Coronary artery (tissue), 2 donors: Measurements from ENCODE around the gene CT45A10.
"Not testable (repeated sequence)": the region's sequence is repeated elsewhere in the genome, so short reads cannot be mapped to it uniquely, and the experiment has no call there.

ENCODE experiments used
- DNase-seq: peaks from one replicate; pipeline ENCODE4 v3.0.0-alpha.2; 2017; ENCODE audit warnings: low spot score
- H3K27ac ChIP-seq, 2 donors: fragments of 200-600 bp; sonication (generic); one replicate each; pipeline ENCODE4 v1.5.1; 2016 to 2019
- H3K4me3 ChIP-seq: fragments of 200-600 bp; sonication (generic); 2 replicates; pipeline ENCODE4 v1.5.1; 2016; ENCODE audit warnings: mild to moderate bottlenecking, moderate library complexity
- TF ChIP-seq, protein P1 (sequence below): fragments of 200-600 bp; sonication (generic); IDR thresholded peaks from one replicate; pipeline ENCODE4 v1.5.1; 2019; ENCODE audit warnings: antibody characterized with exemption

CT45A10 gene, protein sequence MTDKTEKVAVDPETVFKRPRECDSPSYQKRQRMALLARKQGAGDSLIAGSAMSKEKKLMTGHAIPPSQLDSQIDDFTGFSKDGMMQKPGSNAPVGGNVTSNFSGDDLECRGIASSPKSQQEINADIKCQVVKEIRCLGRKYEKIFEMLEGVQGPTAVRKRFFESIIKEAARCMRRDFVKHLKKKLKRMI

DNA sequence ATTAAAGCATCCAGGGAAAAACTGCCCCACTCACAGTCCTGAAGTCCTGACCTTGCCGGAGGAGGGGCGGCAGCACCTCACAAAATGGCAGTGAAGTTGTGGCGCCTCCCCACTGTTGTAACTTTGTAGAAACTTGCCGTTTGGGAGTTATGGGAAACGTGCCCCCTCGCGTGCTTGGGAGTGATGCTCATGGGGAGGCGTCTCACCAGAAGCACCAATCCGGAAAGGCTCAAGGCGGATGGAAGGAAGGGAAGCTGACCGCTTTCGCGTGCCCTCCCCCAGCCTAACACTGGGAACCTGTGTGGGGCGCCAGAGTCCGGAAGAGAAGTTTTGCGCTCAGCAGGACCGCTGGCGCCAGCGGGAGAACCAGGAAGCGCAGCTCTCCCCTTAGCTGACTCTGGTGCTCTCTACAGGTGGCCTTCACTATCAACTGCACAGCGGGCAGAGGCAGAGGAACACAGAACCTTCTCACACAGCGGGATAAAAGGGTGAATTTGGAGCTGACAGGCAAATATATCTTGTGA, at the start of gene CT45A10, which contains the start of gene SAGE1:
Gene CT45A10 (minus strand): TSS at position 151 of the 524 bp plus-strand sequence. CDS start 8,100 bp downstream, outside the sequence.
Gene SAGE1 (plus strand): TSS at position 423 of the 524 bp plus-strand sequence. CDS start 2,527 bp downstream, outside the sequence.
- no peak for DNase-seq
- H3K4me3 ChIP-seq = no peak within 1 kb of the TSS
- TF ChIP-seq, protein P1, sequence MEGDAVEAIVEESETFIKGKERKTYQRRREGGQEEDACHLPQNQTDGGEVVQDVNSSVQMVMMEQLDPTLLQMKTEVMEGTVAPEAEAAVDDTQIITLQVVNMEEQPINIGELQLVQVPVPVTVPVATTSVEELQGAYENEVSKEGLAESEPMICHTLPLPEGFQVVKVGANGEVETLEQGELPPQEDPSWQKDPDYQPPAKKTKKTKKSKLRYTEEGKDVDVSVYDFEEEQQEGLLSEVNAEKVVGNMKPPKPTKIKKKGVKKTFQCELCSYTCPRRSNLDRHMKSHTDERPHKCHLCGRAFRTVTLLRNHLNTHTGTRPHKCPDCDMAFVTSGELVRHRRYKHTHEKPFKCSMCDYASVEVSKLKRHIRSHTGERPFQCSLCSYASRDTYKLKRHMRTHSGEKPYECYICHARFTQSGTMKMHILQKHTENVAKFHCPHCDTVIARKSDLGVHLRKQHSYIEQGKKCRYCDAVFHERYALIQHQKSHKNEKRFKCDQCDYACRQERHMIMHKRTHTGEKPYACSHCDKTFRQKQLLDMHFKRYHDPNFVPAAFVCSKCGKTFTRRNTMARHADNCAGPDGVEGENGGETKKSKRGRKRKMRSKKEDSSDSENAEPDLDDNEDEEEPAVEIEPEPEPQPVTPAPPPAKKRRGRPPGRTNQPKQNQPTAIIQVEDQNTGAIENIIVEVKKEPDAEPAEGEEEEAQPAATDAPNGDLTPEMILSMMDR = no peak
- H3K27ac ChIP-seq = no peak within 1 kb of the TSS

DNA sequence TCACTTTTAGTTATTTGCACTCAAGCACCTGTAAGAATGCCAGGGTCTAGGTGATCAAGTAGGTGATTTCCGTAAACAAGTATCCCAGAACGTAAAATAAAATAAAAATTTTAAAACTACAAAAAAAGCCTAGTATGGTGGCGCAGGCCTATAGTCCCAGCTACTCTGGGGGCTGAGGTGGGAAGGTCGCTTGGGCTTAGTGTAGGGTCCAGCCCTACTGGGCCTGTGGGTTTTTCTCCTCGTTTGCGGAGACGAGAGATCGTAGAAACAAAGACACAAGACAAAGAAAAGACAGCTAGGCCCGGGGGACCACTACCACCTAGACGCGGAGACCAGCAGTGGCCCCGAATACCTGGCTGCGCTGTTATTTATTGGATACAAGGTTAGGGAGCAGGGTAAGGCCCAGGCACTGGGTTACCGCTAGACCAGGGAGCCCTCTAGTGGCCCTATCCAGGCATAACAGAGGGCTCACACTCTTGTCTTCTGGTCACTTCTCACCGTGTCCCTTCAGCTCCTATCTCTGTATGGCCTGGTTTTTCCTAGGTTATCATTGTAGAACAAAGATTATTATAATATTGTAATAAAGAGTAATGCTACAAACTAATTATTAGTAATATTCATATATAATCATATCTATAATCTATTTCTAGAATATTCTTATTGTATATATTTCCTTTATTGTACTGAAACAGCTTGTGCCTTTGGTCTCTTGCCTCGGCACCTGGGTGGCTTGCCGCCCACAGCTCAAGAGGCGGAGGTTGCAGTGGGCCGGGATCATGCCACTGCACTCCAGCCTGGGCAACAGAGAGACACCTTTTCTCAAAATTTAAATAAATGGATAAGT, 38.6 kb upstream of the CT45A10 start:
- DNase-seq = no peak
- Histone ChIP-seq H3K4me3 (no peak overlapping the region), H3K27ac (no peak overlapping the region)
- TF ChIP-seq, protein P1 = peak; percentile 57

DNA sequence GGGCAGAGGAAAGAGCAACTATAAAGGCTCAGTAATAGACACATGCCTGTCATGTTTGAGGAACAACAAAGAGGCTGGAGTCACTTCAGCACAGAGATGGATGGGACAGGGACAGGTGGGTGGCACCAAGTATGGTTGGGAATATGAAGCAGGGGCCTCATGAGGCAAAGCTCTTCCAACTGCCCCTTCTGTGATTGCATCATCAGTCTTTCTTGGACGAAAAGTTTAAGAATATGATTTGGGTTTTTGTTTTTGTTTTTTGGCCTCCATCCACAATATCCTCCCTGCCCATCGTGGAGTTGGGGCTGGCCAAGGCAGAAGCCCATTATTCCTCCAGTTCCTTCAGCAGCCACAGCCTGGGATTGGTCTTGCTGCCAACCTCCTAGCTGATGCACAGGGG, 34.7 kb upstream of the CT45A10 start:
- no peak for DNase-seq
- TF ChIP-seq, protein P1 = no peak
- no peak overlapping the region for H3K27ac ChIP-seq

DNA sequence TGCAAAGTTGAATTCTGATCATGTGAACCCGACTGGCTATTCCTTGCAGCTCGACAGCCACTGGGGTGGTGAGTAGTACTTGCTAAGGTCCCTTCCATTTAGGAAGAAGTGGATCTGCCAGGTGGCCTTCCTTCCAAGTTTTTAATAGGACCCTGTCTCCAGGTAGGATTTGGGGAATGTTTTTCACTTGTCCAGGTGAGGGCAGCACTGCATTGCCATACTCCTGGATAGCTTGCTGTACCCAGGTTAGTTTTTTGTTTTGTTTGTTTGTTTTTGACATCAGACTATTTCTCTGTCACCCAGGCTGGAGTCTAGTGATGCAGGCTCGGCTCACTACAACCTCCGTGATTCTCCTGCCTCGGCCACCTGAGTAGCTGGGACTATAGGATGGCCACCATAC, 30.1 kb upstream of the CT45A10 start:
- no peak overlapping the region for H3K4me3 ChIP-seq
- TF ChIP-seq, protein P1 = no peak
- DNase-seq = no peak
- no peak overlapping the region for H3K27ac ChIP-seq

More for the DNA sequence above, 34.7 kb upstream of the CT45A10 start:
- no peak overlapping the region for H3K4me3 ChIP-seq

DNA sequence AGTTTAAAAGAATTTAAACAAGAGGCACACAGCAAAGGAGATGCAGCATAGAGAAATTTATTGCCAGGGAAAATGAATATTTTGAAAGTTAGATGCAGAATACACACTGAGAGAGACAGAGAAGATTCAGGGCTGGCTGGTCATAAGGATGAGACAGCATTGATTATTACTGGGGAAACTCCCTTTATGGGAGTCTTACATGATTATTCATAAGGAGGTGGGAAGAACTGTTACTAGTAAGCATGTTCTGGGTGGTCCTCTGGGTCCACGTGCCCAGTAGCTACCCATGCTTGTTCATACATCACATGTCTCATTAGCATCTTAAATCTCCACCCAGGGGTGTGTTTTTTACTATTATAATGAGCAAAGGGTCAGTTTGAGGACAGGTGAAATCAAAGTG, 27.3 kb upstream of the CT45A10 start:
- not testable (repeated sequence) for H3K4me3 ChIP-seq, H3K27ac ChIP-seq, DNase-seq

DNA sequence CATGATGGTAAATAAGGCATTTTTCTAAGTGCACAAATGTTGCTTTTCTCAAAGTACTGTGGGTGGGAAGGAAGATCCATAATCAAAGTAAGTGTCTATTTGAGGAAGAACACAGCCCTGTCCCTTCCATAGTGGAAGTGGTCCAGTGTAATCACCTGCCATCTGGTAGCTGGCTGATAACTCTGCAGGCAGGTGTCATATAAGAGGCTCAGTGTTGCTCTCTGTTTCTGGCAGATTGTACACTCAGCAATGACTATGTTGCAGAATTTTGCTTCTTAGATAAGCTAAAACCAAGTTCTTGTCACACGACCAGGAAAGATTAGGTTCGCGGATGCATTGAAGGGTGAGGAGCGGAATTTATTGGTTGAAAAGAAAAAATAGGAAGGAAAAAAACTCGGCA, 21.2 kb upstream of the CT45A10 start:
- TF ChIP-seq, protein P1 = no peak
- H3K27ac ChIP-seq = no peak overlapping the region
- no peak for DNase-seq
- H3K4me3 ChIP-seq = no peak overlapping the region

DNA sequence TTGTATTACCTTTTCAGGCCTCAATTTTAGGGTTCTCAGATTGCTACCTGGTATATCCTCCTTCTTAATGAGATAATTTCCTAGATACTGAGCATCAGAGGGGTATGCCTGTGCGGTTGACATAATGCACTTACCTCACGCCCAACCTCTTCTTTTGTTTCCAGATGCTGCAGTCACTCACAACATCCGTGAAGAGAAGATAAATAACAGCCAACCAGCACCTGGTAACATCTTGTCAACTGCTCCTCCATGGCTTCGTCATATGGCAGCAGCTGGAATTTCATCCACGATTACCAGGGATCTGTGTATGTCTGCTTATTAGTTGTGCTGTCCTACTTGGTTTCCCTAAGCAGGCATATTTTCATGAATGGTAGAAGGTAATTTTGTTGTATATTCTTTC, 17.0 kb upstream of the CT45A10 start:
- Histone ChIP-seq H3K27ac (no peak overlapping the region), H3K4me3 (no peak overlapping the region)
- TF ChIP-seq, protein P1 = no peak
- DNase-seq = no peak
